GM19099 (cell line): Measurements from ENCODE around the gene UBE2E2.

Experiments
- POLR2A ChIP-seq: IDR thresholded peaks from 3 replicates; pipeline ENCODE4 v1.6.1; 2011; ENCODE audit warnings: low read depth; ENCODE audit not compliant: insufficient read length; ENCODE audit errors: extremely low read depth

Gene UBE2E2

DNA sequence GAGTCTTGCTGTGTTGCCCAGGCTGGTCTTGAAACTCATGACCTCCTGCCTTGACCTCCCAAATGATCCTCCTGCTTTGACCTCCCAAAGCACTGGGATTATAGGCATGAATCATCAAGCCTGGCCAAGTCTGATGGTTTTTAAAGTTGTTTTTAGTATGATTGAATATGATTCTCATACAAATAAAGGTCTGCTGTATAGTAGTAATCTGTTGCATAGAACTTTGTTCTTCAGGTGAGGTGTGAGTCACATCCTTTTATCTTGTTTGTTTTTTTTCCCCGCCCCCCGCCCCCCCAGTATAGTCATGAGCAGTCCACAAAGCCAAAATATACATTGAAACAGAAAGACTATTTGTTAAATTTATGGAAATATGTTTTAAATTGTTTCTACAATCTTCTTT, 39.0 kb downstream of the UBE2E2 start:
- no peak for TF ChIP-seq POLR2A

DNA sequence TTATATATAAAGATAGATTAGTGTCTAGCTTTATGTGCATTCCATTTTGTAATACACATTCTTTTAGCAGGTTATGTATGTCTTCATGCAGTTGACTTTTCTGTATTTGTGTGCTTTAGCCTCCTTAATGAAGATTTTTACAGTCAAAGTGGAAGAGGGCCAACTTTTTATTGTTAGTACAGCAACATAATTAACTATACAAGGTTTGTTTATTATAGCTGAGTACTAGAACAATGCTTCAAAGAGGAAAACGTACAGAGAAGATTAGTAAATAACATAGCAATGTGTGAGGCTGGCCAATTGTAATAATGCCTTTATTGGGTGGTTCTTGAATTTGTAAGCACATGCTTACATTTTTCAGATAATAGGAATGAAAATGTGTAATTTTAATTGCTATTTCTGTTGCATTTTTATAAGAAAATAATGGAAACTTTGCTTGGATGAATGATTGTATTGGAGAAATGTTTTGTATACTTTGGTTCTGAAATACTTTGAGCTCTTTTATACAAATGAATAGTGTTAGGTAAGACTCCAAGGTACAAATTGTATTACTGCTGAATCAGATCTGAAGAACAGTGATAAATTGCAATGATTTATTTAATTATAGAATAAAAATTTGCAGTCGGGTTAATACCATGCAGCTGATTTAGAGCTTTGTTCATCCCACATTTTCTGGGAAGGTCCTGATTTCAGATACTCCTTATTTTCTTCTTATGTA, 41.4 kb downstream of the UBE2E2 start:
- TF ChIP-seq POLR2A: no peak

DNA sequence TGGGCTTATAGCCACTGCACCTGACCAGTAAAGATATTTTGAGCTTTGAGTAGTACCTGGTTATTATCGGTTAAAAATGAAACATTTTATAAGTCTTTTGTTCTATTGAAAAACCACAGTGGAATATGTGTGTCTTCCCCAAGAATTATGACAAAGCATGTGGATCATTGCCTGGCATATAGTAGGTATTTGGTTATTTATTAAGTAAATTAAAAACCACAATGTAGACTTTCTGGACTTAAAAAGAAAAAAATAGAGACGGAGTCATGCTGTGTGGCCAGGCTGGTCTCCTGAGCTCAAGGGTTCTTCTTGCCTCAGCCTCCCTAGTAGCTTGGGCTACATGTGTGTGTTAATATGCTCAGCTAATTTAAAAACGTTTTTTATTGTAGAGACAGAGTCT, 43.5 kb downstream of the UBE2E2 start:
- TF ChIP-seq POLR2A: no peak

DNA sequence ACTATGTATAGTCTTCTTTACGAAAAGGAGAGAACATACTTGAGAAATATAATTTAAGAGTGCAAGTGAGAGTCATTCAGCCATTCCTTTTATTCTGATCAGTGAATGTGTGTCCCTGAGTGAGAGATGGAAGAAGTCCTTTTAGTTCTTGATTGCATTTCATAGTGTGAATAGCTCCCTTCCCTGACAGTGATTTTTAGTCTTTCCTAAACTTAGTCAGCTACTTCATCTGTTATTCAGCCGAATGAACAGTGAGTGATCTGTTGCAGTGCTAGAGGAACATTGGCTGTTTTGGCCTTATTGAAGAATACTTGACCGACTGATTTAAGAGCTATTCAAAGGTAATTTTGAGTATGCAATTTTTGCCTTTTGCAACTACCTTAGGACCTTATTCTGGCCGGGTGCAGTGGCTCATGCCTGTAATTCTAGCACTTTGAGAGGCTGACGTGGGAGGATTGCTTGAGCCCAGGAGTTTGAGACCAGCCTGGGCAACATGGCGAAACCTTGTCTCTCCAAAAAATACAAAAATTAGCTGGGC, 45.5 kb downstream of the UBE2E2 start:
- no peak for TF ChIP-seq POLR2A

DNA sequence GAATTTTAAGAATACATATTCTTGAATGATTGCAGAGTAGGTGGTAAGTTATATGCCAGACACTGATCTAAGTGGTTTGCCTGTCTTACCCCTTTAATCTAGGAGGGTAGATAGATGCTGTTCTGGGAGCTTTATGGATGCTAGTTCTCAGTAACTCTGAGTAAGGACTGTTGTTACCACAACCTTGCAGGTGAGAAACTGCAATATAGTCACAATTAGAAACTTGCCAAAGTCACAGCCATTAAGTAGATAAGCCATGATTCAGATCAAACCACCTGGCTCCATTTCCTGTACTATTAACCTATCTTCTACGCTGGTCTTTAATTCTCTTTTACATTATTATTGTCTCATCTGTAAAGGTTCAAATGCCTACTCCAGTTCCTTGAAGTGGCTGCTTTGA, 46.8 kb downstream of the UBE2E2 start:
- no peak for TF ChIP-seq POLR2A

DNA sequence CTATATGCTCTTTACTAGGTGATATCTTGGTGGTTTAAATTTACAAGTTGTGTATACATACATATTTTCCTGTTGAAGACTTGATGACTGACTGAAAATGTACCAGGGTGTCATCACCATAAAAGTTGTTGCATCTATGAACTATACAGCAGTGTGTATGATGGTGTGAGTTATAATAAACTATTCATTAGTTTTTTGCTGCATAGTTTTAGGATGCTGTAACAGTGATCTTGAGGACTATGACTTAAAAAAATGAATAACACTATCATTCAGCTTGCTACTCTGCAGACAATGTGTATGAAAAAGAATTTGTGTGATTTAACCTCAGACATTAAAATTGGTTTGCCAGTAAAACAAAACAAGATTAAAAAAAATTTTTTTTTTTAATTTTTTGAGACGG, 49.0 kb downstream of the UBE2E2 start:
- TF ChIP-seq POLR2A: no peak

DNA sequence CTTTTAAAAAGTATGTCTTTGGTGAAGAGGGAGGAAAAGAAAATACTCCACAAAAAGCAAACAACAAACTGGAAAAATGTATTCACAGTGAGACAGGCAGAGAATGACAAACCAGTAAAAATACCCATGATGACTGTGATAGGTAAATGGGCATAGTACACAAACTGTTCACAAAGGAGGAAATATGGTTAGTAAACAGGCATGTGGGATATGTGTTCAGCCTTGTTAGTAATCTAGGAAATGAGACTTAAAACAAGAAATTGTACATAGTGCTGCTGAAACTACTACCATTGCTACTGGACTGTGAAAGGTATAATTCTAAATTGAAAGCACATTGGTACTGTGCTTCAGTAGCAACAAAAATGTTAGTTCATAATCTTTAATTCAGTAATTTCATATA, 50.1 kb downstream of the UBE2E2 start:
- no peak for TF ChIP-seq POLR2A

DNA sequence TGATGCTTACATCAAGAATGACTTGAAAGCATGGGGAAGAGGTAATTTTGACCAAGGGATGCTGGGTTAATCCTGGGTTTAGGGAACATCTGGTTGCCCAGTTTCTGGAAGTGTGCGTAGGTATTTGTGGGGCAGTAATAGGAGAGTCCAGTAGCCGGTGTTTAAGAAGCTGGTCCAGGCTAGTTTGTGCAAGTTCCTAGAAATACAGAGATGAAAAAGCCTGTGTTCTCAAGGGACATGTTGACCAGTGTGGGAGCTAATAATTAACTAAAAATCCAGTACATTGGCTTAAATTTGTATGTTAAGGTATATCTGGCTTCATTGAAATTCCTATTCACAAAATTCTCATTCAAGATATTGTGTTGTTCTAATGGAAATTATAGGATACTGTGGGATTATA, 51.2 kb downstream of the UBE2E2 start:
- TF ChIP-seq POLR2A: no peak

DNA sequence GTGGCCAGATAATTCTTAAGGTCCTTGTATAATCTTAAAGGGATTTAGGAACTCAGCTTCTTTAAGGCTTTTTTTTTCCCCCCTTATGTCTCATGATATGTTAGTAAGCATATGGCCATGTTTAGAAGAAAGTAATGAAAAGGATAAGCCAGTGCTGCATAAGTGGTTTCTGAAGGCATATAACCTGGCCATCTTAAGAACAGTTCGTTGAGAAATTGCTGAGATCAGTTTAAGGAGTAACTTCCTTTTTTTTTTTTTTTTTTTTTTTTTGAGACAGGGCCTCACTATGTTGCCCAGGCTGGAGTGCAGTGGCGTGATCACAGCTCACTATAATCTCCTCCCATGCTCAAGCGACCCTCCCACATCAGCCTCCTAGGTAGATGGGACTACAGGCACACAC, 51.7 kb downstream of the UBE2E2 start:
- TF ChIP-seq POLR2A: no peak

DNA sequence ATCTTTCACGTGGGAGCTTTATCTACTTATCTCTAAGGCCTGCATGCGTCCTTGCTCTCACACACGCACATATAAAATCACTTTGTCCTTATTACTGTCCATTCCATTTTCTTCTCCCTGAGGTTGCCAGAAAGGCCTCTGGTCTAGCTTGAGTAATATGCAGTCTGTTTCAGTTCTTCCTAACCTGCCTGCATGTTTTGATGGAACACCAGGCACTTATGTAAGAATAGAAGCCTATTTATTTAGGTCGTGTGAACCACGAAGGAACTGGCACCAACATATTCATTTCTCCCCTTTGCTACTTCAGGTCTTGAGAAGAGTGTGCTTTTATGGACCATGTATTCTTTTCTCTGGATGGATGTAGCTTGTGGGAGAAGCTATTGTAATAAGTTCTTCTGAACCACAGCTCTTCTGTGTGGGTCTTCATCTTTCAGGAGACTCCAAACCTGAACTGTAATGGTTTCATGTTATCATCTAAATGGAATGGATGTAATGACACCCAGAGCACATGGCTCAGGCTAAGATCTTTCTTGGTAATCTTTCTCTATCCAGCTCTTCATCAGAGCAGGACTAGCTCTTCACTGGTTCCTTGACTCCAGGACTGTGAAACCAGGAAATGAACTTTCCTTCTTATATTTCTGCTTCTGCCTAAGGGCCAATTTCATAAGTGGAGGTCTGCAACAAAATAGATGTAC, 53.8 kb downstream of the UBE2E2 start:
- TF ChIP-seq POLR2A: no peak

DNA sequence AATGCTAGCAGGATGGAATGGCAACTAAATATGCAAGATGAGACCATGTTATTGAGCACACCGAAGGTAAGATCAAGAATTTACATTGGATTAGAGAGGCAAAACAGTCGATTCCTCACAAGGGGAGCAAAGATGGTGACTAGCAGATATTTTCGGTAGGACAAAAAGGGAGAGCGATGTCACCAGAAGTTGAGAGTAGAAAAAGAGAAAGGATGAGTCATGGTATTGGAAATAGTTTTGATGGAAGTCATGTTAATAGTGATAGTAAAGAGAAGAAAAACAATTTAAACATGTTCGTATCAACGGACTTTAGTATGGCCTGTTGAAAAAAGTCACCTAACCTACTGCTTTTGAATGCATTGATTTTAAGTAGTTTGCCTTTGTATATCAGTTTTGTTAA, 55.0 kb downstream of the UBE2E2 start:
- no peak for TF ChIP-seq POLR2A

DNA sequence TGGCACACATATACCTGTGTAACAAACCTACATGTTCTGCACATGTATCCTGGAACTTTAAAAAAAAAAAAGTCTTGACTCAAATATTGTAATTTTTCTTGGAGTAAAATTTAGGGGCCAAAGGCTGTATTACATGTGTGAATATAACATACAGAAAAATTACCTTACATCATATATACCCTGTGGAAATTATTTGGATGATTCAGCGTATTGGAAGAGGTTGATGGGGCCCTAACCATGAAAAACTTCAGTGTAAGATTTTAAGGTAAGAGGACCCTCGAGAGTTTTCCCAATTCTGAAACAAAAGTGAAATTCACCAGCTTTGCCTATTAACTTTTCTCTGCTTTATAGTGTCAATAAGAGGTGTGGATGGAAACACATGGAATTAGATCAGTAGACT, 56.4 kb downstream of the UBE2E2 start:
- TF ChIP-seq POLR2A: no peak

DNA sequence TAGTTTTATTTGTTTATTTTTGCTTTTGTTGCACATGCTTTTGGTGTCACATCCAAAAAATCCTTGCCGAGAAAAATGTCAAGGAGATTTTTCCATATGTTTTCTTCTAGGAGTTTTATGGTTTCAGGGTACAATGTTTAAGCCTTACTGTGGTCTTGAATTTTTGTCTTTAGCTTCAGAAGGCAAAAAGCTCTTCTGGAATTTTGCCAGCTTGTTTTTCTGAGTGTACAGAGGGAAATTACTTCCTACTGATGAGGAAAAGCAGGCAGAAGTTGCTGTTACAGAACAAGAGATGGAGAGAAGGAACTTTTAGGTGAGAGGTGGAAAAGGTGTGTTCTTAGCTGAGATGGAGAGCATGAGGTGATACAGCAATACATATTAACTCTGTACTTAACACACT, 59.6 kb downstream of the UBE2E2 start:
- no peak for TF ChIP-seq POLR2A

DNA sequence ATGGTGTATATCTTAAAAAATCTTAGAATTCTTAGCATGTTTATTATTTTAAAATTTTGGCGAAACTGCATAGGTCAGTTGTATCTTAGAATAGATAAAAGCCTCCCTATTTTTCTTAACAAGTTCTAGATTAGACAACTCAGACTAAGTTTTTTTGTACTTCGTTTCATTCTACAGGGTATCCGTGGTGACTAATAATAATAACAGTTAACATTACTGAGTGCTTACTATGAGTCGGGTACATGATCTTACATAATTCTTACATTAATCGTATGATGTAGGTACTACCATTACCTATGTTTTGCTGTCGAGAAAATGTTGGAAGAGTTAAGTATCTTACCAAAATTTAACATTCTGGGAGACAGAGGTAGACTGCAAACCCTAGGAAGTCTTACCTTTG, 60.7 kb downstream of the UBE2E2 start:
- no peak for TF ChIP-seq POLR2A

DNA sequence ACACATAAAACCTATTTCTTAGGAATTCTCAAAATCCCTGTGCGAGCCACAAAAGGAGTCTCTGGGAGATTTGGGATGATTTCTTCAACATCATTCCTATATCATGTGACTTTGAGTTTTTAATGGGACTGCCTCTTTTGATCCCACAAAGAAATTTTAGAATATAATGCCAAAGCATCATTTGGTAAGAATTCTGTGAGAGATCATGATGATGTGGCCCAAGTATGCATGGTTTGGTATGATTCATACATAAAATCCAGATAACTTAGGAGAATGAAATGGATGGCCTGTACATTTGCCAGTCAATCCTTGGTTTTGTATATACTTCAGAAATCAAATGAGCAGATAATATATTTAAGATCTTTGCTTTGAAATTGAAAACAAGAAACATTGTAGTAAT, 61.3 kb downstream of the UBE2E2 start:
- TF ChIP-seq POLR2A: no peak

DNA sequence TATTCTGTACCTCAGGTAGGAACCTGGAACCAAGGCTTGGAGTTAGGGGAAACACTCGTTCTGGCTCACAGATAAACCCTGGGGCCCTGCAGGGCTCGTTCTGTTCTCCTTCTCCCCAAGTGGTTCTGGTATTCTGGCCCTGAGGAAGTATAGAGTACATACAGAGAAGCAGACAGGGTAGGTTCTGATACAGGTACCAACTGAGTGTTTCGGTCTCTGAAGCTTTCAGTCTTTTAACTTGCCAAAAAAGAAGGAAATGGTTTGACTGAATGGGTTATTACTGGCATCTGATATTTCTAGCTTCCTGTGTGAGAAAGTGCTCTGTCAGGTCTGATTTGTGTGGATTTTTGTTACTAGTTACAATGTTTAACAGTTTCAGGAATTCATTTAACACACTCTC, 67.3 kb downstream of the UBE2E2 start:
- TF ChIP-seq POLR2A: no peak
